Epithelial cell of esophagus (primary cell): ENCODE results near the gene SEMA4A.
A peak's percentile ranks its signal among the peaks of the same experiment; 100 is the strongest.
"Not testable (repeated sequence)": the region's sequence is repeated elsewhere in the genome, so short reads cannot be mapped to it uniquely, and the experiment has no call there.

Source experiments
- DNase-seq: peaks from one replicate; pipeline ENCODE4 v3.0.0; 2010; ENCODE audit warnings: low read depth
- H3K4me3 ChIP-seq: 2 replicates; pipeline ENCODE4 v1.5.1; 2011; ENCODE audit warnings: mild to moderate bottlenecking, low read length, control low read depth
- CTCF ChIP-seq: IDR thresholded peaks from 2 replicates; pipeline ENCODE4 v1.5.1; 2011; ENCODE audit warnings: low read depth, mild to moderate bottlenecking, low read length, control low read depth, inconsistent platforms; ENCODE audit not compliant: insufficient read depth; ENCODE audit errors: missing control alignments

The SEMA4A gene

DNA sequence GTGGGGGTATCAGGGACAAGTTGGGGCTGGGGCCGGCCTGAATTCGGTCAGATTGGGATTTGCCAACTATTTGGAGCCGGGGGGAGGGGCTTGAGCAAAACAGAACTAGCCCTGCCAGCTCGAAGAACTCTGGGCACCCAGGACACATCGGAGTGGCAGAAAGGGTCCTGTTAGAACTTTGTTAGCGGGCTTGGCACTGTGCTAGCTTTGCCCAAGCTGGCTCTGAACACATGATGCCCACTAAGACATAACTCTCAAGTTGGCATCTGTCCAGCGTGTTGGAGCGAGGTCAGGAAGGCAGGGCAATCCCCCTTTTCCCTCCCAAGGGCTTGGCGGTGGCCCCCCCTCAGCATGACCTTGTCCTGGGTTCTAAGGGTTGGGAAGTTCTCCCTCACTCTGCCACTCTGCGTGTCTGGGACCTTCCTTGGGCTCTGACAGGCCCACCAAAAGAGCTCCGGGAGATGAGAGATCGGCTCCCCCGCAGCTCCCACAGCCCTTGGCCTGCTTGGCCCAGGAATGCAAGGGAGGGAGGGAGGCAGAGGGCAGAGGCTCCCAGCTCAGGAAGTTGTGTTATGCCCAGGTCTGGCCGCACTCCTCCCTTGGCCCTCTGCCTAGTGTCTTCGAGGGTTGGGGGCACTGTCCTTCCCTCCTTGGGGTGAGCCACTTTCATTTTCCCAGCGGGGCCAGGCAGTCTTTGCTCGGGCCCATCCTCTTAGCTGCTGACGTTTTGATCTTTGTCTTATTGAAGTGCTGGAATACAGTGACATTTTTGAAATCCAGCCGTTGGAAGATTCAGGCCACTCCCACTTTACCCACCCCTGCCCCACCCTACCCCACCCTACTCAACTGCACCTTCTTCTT lies 37.6 kb upstream of the SEMA4A start:
- peak; percentile 53 for DNase-seq
- peak overlapping the region; percentile 99 for H3K4me3 ChIP-seq
- TF ChIP-seq CTCF = no peak

DNA sequence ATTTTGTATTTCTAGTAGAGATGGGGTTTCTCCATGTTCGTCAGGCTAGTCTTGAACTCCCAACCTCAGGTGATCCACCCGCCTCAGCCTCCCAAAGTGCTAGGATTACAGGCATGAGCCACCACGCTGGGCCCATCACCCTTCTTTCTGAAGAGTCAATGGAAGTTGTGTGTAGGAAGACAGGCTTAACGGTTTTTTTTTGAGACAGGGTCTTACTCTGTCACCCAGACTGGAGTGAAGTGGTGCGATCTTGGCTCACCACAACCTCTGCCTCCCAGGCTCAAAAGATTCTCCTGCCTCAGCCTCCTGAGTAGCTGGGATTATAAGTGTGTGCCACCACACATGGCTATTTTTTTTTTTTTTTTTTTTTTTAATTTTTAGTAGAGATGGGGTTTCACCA lies 36.7 kb upstream of the SEMA4A start:
- not testable (repeated sequence) for DNase-seq
- peak overlapping the region; percentile 99 for H3K4me3 ChIP-seq

GRCh38 chr1:156117414-156118176 lies 35.8 kb upstream of the SEMA4A start:
- H3K4me3 ChIP-seq = peak overlapping the region; percentile 99

DNA sequence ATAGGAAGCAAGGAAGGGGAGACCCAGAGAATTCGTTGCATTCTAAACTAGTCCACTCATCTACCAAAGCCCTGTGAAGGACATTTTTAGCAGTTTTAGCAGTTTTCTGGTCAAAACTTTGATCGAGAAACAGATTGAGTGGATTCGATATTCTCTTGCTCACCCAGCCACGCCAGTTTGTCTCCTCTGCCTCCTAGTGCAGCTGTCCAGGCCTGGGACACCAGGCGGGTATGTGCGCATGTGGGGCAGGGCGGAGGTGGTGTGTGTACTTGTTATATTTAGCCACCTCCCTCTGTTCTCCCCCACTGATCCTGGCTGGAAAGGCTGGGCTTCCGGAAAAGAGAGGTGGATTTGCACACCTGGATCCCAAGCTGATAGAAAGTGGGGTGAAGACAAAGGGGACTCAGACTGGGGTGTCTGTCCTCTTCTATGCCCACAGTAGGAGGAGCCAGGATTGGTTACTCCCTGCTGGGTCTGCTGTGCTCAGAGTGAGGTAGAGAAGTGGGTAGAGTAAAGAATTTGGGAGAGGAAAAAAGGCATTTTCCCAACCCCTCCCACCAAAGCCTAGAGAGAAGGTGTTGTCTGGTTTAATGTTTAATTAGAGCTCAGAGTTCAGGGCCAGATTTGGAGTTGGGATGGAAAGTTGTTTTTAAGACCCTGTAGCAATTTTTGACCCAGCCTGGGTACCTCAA lies 35.1 kb upstream of the SEMA4A start:
- DNase-seq = peak; percentile 58
- H3K4me3 ChIP-seq = peak overlapping the region; percentile 99
- TF ChIP-seq CTCF = no peak

More at GRCh38 chr1:156117414-156118176, 35.8 kb upstream of the SEMA4A start:
- TF ChIP-seq CTCF = no peak
- peak; percentile 50 for DNase-seq

DNA sequence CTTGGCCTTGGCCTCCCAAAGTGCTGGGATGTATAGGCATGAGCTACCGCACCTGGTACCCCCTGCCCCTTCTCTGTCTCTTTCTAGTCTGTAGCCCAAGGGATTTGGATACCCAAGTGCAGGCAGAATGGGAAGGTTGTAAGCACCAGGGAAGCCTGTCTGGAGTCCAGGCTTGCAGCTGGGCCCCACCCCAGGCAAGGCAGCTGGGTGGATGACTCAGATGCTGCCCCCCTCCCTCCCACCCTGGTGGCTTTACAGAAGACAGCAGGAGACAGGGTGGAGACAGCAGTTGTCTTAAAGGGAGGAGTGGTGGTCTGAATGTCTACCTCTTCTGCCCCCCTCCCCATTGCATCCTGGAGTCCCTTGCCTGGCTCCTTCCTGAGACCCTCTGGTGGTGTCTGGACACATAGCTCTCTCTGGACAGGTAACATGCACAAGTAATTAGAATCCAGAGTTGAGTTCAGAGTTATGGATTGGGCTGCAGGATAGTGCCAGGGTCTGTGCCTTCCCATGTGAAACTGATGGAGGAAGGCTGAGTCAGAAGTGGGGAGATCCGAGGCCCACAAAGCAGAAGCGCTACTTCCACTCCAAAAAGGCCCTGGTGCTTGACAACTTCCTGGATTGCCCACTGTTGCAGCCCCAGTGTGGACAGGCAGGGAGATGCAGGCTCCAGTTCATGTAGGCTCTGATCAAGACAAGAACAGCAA lies 33.7 kb upstream of the SEMA4A start:
- peak overlapping the region; percentile 99 for H3K4me3 ChIP-seq
- peak; percentile 77 for DNase-seq
- TF ChIP-seq CTCF = peak; percentile 16

DNA sequence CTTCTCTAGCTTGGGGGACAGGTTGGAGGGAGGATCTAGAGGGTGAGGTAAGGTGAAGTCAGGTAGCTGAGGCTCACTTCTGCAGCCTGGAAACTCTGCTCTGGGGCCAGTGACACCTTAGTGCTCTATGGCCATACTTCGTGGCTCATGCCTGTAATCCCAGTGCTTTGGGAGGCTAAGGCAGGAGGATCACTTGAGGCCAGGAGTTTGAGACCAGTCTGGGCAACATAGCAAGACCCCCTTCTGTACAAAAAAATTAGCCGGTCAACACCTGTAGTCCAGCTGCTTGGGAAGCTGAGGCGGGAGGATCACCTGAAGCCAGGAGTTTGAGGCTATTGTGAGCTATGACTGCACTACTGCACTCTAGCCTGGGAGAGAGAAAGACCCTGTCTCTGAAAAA lies 33.1 kb upstream of the SEMA4A start:
- no peak for DNase-seq
- TF ChIP-seq CTCF = no peak
- H3K4me3 ChIP-seq = peak overlapping the region; percentile 99

DNA sequence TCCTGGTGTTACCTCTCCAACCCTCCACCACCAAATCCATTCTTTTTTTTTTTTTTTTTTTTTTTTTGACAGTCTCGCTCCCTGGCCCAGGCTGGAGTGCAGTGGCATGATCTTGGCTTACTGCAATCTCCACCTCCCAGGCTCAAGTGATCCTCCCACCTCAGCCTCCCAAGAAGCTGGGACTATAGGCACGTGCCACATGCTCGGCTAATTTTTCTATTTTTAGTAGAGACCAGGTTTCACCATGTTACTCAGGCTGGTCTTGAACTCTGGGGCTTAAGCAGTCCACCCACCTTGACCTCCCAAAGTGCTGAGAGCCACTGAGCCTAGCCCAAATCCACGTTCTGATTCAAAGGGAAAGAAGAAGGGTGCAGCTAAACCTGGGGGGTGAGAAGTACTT lies 32.4 kb upstream of the SEMA4A start:
- peak overlapping the region; percentile 99 for H3K4me3 ChIP-seq
- DNase-seq = not testable (repeated sequence)
